H1 (cell line): ENCODE data around the gene ACTL10. TPM values are rescaled to one million over a fixed set of nuclear protein-coding genes. Genes with fewer than 3 reads are reported as not detected.

Source experiments
- CTCF ChIA-PET: fragments of 300-600 bp; sonication (Branson Sonifier 250); formaldehyde crosslinking; loops from one replicate; lab custom pipeline; 2021; ENCODE audit not compliant: partially characterized antibody; lab: Charles Lee
- POLR2A ChIA-PET: fragments of 300-600 bp; sonication (Branson Sonifier 250); formaldehyde crosslinking; loops from one replicate; lab custom pipeline; 2021; ENCODE audit warnings: inconsistent platforms; ENCODE audit not compliant: partially characterized antibody; lab: Charles Lee
- DNase-seq, 2 experiments: peaks; one replicate each; pipeline versions ENCODE4 v3.0.0 to v3.0.0-alpha.2; 2010 to 2022; ENCODE audit warnings: low spot score in 2 of 2, low read depth in 1 of 2, mixed read lengths in 1 of 2
- FAIRE-seq: peaks from 2 replicates; lab custom pipeline; 2011; peaks lifted over from hg19 to GRCh38; lab: Jason Lieb, UNC
- H2AFZ ChIP-seq: 2 replicates; pipeline ENCODE4 v1.8.1; 2012; ENCODE audit warnings: low read length, inconsistent platforms
- H2AK5ac ChIP-seq: 2 replicates; pipeline ENCODE4 v1.6.1; 2013; ENCODE audit warnings: low read depth, low read length
- H2BK120ac ChIP-seq: replicated peaks from 2 replicates; pipeline ENCODE3; 2013; ENCODE audit warnings: low read depth, low read length, inconsistent platforms
- H2BK12ac ChIP-seq: 2 replicates; pipeline ENCODE4 v1.6.1; 2013; ENCODE audit warnings: low read depth, low read length
- H2BK15ac ChIP-seq: 2 replicates; pipeline ENCODE4 v1.6.1; 2013; ENCODE audit warnings: low read length
- H2BK20ac ChIP-seq: 2 replicates; pipeline ENCODE4 v1.6.1; 2013; ENCODE audit warnings: low read length
- H2BK5ac ChIP-seq: 2 replicates; pipeline ENCODE4 v1.6.1; 2013; ENCODE audit warnings: low read depth, low read length
- H3K14ac ChIP-seq: 2 replicates; pipeline ENCODE4 v1.6.1; 2013; ENCODE audit warnings: inconsistent platforms; ENCODE audit not compliant: insufficient read length
- H3K18ac ChIP-seq: 2 replicates; pipeline ENCODE4 v1.6.1; 2013; ENCODE audit warnings: low read length; ENCODE audit errors: extremely low read depth
- H3K23ac ChIP-seq: 2 replicates; pipeline ENCODE4 v1.6.1; 2013; ENCODE audit warnings: inconsistent platforms; ENCODE audit not compliant: insufficient read length
- H3K23me2 ChIP-seq: 2 replicates; pipeline ENCODE4 v1.6.1; 2013; ENCODE audit warnings: low read depth, low read length
- H3K27ac ChIP-seq: 2 replicates; pipeline ENCODE4 v1.6.1; 2011; ENCODE audit warnings: low read depth, low read length, inconsistent platforms
- H3K27me3 ChIP-seq, 4 experiments: replicated peaks in 1 of 4; 1 replicate in 1 of 4; 2 replicates in 3 of 4; pipeline versions ENCODE4 v1.6.1 to v1.8.1; 2011 to 2013; ENCODE audit warnings: low read length in 3 of 4, mild to moderate bottlenecking in 3 of 4, inconsistent platforms in 2 of 4, mixed read lengths in 2 of 4, moderate library complexity in 1 of 4; ENCODE audit not compliant: control insufficient read depth in 3 of 4, insufficient read depth in 3 of 4; ENCODE audit errors: extremely low read depth in 1 of 4
- H3K36me3 ChIP-seq, 4 experiments: 2 replicates each; pipeline versions ENCODE4 v1.6.1 to v1.8.1; 2011 to 2013; ENCODE audit warnings: mild to moderate bottlenecking in 4 of 4, low read length in 3 of 4, moderate library complexity in 2 of 4, control low read depth in 1 of 4, inconsistent platforms in 1 of 4; ENCODE audit not compliant: insufficient read depth in 4 of 4, control insufficient read depth in 2 of 4
- H3K4ac ChIP-seq: replicated peaks from 2 replicates; pipeline ENCODE3; 2013; ENCODE audit warnings: low read length, low read depth, mixed read lengths, inconsistent platforms; ENCODE audit not compliant: insufficient read length
- H3K4me1 ChIP-seq, 4 experiments: replicated peaks in 1 of 4; 1 replicate in 1 of 4; 2 replicates in 3 of 4; pipeline versions ENCODE4 v1.6.1 to v1.8.1; 2011 to 2013; ENCODE audit warnings: low read length in 3 of 4, inconsistent platforms in 2 of 4, mixed read lengths in 1 of 4; ENCODE audit not compliant: insufficient read depth in 4 of 4, control insufficient read depth in 3 of 4
- H3K4me2 ChIP-seq, 2 experiments: 2 replicates each; pipeline versions ENCODE4 v1.6.1 to v1.8.1; 2011 to 2013; ENCODE audit warnings: low read depth in 2 of 2, low read length in 2 of 2, control low read depth in 1 of 2, inconsistent platforms in 1 of 2, mild to moderate bottlenecking in 1 of 2; ENCODE audit not compliant: insufficient read depth in 1 of 2
- H3K4me3 ChIP-seq, 4 experiments: fragments of 200-600, 300-600 bp in 1 of 4; sonication (generic), shearing (Covaris generic), sonication (Bioruptor Twin) in 1 of 4; 2 replicates each; pipeline versions ENCODE4 v1.5.1 to v1.8.1; 2011 to 2016; ENCODE audit warnings: low read length in 4 of 4, low read depth in 3 of 4, control low read depth in 2 of 4, inconsistent platforms in 2 of 4, mild to moderate bottlenecking in 2 of 4, mixed read lengths in 1 of 4, moderate library complexity in 1 of 4; ENCODE audit not compliant: insufficient read depth in 2 of 4; ENCODE audit errors: extremely low read depth in 1 of 4
- H3K56ac ChIP-seq: replicated peaks from 2 replicates; pipeline ENCODE3; 2013; ENCODE audit warnings: low read depth, mild to moderate bottlenecking, mixed read lengths, low read length, inconsistent platforms; ENCODE audit not compliant: insufficient read length
- H3K79me1 ChIP-seq: 2 replicates; pipeline ENCODE4 v1.6.1; 2013; ENCODE audit warnings: low read depth, low read length, control low read depth
- H3K79me2 ChIP-seq, 2 experiments: 2 replicates each; pipeline versions ENCODE4 v1.6.1 to v1.8.1; 2012 to 2013; ENCODE audit warnings: low read length in 2 of 2, mild to moderate bottlenecking in 2 of 2, inconsistent platforms in 1 of 2; ENCODE audit not compliant: insufficient read depth in 2 of 2, control insufficient read depth in 1 of 2
- H3K9ac ChIP-seq, 4 experiments: replicated peaks in 1 of 4; 1 replicate in 1 of 4; 2 replicates in 3 of 4; pipeline versions ENCODE4 v1.6.1 to v1.8.1; 2011 to 2013; ENCODE audit warnings: low read depth in 3 of 4, low read length in 3 of 4, control low read depth in 2 of 4, mild to moderate bottlenecking in 2 of 4, moderate library complexity in 2 of 4, inconsistent platforms in 1 of 4; ENCODE audit errors: extremely low read depth in 1 of 4
- H3K9me3 ChIP-seq, 2 experiments: 2 replicates each; pipeline versions ENCODE4 v1.6.1 to v1.8.1; 2012 to 2013; ENCODE audit warnings: mild to moderate bottlenecking in 2 of 2, moderate library complexity in 2 of 2, control low read depth in 1 of 2, inconsistent platforms in 1 of 2, low read depth in 1 of 2, low read length in 1 of 2, mixed read lengths in 1 of 2; ENCODE audit not compliant: insufficient read depth in 2 of 2
- H4K20me1 ChIP-seq, 2 experiments: replicated peaks in 1 of 2; 2 replicates each; pipeline versions ENCODE3 to v1.8.1; 2011 to 2013; ENCODE audit warnings: inconsistent platforms in 2 of 2, low read length in 2 of 2, mild to moderate bottlenecking in 1 of 2; ENCODE audit not compliant: insufficient read depth in 2 of 2, control insufficient read depth in 1 of 2
- H4K5ac ChIP-seq: 2 replicates; pipeline ENCODE4 v1.6.1; 2013; ENCODE audit warnings: low read length, low read depth, mixed read lengths, inconsistent platforms; ENCODE audit not compliant: insufficient read length
- H4K8ac ChIP-seq: 2 replicates; pipeline ENCODE4 v1.8.0; 2013; ENCODE audit warnings: mild to moderate bottlenecking, moderate library complexity, low read length, inconsistent platforms; ENCODE audit not compliant: insufficient read depth; ENCODE audit errors: extremely low read depth
- H4K91ac ChIP-seq: replicated peaks from 2 replicates; pipeline ENCODE3; 2013; ENCODE audit warnings: low read length, mixed read lengths, inconsistent platforms; ENCODE audit not compliant: insufficient read length
- ASH2L ChIP-seq: fragments of 200-600, 300-600 bp; sonication (generic); IDR thresholded peaks from one replicate; pipeline ENCODE4 v1.7.1; 2017; ENCODE audit warnings: low read length
- BACH1 ChIP-seq: IDR thresholded peaks from 2 replicates; pipeline ENCODE4 v1.6.1; 2012; ENCODE audit warnings: low read length, improper control_type of control experiment
- CHD1 ChIP-seq: IDR thresholded peaks from 2 replicates; pipeline ENCODE4 v1.6.1; 2012; ENCODE audit warnings: low read depth, low read length, improper control_type of control experiment
- CTBP2 ChIP-seq: IDR thresholded peaks from 2 replicates; pipeline ENCODE4 v1.7.0; 2011; ENCODE audit warnings: borderline replicate concordance, mild to moderate bottlenecking, moderate library complexity, mixed read lengths, low read length; ENCODE audit not compliant: insufficient read depth, insufficient read length
- HDAC2 ChIP-seq, 2 experiments: fragments of 300-600 bp in 1 of 2; sonication (generic) in 1 of 2; IDR thresholded peaks; 2 replicates each; pipeline ENCODE4 v1.6.1; 2011 to 2012; ENCODE audit warnings: low read depth in 2 of 2, low read length in 2 of 2, mild to moderate bottlenecking in 2 of 2, moderate library complexity in 2 of 2, borderline replicate concordance in 1 of 2, inconsistent platforms in 1 of 2
- KDM1A ChIP-seq: fragments of 200-600, 300-600 bp; sonication (generic); IDR thresholded peaks from 2 replicates; pipeline ENCODE4 v1.7.1; 2016; ENCODE audit warnings: mild to moderate bottlenecking, low read length, borderline replicate concordance
- POLR2A ChIP-seq, 2 experiments: IDR thresholded peaks; 1 replicate in 1 of 2; 2 replicates in 1 of 2; pipeline ENCODE4 v1.6.1; 2011; ENCODE audit warnings: low read depth in 2 of 2, low read length in 2 of 2, mild to moderate bottlenecking in 2 of 2; ENCODE audit errors: control extremely low read depth in 1 of 2
- SAP30 ChIP-seq: fragments of 300-600 bp; sonication (generic); IDR thresholded peaks from 2 replicates; pipeline ENCODE4 v1.7.1; 2012; ENCODE audit warnings: low read length, moderate library complexity, mild to moderate bottlenecking, inconsistent platforms; ENCODE audit not compliant: insufficient read depth, insufficient replicate concordance
- TAF7 ChIP-seq: optimal IDR thresholded peaks from 2 replicates; pipeline ENCODE3; 2011; ENCODE audit warnings: low read depth, mild to moderate bottlenecking, inconsistent platforms, low read length, moderate library complexity, borderline replicate concordance
- TCF12 ChIP-seq: IDR thresholded peaks from 2 replicates; pipeline ENCODE4 v1.6.1; 2011; ENCODE audit warnings: low read depth, mild to moderate bottlenecking, low read length
- TEAD4 ChIP-seq: IDR thresholded peaks from 2 replicates; pipeline ENCODE4 v1.6.1; 2012; ENCODE audit warnings: low read depth, low read length, inconsistent platforms, mixed read lengths
- WGBS, 2 experiments: shearing (Covaris generic) in 1 of 2; methylation state at CpG; one replicate each; pipeline versions ENCODE4 v1.1.6 to v1.1.7; 2013 to 2015; ENCODE audit warnings: low lambda C conversion rate in 2 of 2, mixed read lengths in 2 of 2, inconsistent platforms in 1 of 2, low coverage in 1 of 2, missing lambda C conversion rate in 1 of 2; ENCODE audit not compliant: insufficient replicate concordance in 2 of 2, insufficient coverage in 1 of 2, insufficient read length in 1 of 2; ENCODE audit errors: extremely low coverage in 1 of 2, missing lambda C conversion rate in 1 of 2; 5-methylcytosine and 5-hydroxymethylcytosine counted together
- polyA plus RNA-seq, 7 experiments: library from polyadenylated mRNA; depleted of rRNA in 3 of 7; stranded (reverse) in 5 of 7; unstranded in 2 of 7; fragments of >200 nt in 5 of 7; fragments of 200-250 nt in 2 of 7; gene quantifications; 1 replicate in 5 of 7; 2 replicates in 1 of 7; 4 replicates in 1 of 7; pipeline versions ENCODE4 v1.2.1 to v1.2.3, GENCODE V29; 2011 to 2013; ENCODE audit warnings: missing spikeins in 2 of 7, mixed read lengths in 2 of 7
- total RNA-seq: library from RNA; stranded (reverse); fragmentation: NEBNext Ultra II Directional; extraction: Animal tissue kit (Norgen Biotek cat#: 25700); gene quantifications from 2 replicates; pipeline ENCODE4 v1.2.1, GENCODE V29; 2021

Gene ACTL10
- total and polyA plus RNA-seq, 2 of the 8 experiments (the other 6 are each of a cell fraction or from before 2014, with no cell fraction given): 0.26 TPM; not detected in 1

DNA sequence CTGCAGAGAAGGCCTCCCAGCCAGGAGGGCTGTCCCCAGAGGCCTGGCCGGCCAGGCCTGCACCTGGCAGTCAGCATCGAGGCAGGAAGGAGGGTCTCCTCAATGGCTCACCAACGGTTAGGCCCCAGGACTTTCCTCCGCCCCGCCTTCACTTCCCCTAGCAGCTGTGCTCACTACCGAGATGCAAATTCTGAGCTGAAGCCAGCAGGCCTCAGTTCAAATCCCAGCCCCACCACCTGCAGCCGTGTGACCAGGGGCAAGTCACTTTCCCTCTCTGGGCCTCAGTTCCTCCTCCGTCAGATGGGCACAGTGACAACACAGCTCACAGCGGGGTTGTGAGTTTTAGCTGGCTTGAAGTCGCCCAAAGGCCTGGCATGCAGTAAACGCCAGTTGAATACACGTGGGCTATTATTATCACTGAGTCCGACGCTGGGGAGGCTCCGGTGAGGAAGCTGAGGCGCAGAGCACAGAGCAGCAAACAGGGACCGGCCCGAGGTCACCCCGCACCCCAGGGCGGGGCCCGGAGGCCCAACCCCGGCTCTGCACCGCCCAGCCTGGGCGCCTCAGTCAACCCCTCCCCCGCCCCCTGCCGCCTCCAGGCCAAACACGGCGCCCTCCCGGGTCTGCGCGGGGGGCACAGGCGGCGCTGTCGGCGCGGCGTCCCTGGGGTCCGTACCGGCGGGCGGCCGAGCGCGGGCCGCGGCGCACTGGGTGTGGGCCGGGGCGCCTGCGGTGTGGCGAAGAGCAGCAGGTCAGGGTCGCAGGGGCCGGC lies 18.8 kb downstream of the ACTL10 start:
- no peak for FAIRE-seq
- CTCF ChIA-PET: interaction anchor here (0.7 to 2.7 kb wide), 8 partner anchors 10 to 93 kb away, joined by 3 to 17 read pairs (median 3); partner anchors contain the start of gene ACTL10
- POLR2A ChIA-PET: interaction anchor here (0.6 to 14.0 kb wide), 10 partner anchors 8 to 107 kb away, joined by 3 to 245 read pairs (median 6); partner anchors contain the start of genes ACTL10, C20orf144, NECAB3 and PXMP4
- TF ChIP-seq CTBP2 (no peak), POLR2A (IDR thresholded peaks at IDR 0.05; ENCODE audit: control extremely low read depth in 1 of 2, low read depth in 2 of 2, low read length in 2 of 2) (no peak; a peak in 1 of 3 replicates), TCF12 (no peak), KDM1A (peak; percentile 80; the same call in 1 of the 2 replicates), ASH2L (no peak), HDAC2 (IDR thresholded peaks at IDR 0.05; ENCODE audit: borderline replicate concordance in 1 of 2, low read depth in 2 of 2, low read length in 2 of 2) (peak in 1 of 2 experiments; percentile 80; a peak in 1 of 4 replicates), TEAD4 (no peak), TAF7 (no peak), BACH1 (no peak), SAP30 (peak; percentile 78), CHD1 (no peak)

More for the DNA sequence above, 18.8 kb downstream of the ACTL10 start:
- no peak overlapping the region; the same call in 1 of the 2 replicates for H3K18ac ChIP-seq
- peaks cover 0 to 5% (median 0%) of the 10 kb centered on the region in 4 experiments; a peak in 1 of 8 replicates for H3K36me3 ChIP-seq
- H3K79me2 ChIP-seq: peaks cover 0 to 48% of the 10 kb centered on the region in 2 experiments; a peak in 3 of 4 replicates
- H2AK5ac ChIP-seq: peak overlapping the region; percentile 54; the same call in 1 of the 2 replicates
- no peak overlapping the region for H2AFZ ChIP-seq
- peak overlapping the region; percentile 90 to 91 for H3K4me2 ChIP-seq
- H3K14ac ChIP-seq: no peak overlapping the region
- peak overlapping the region; percentile 51 for H3K56ac ChIP-seq
- no peak overlapping the region for H4K5ac ChIP-seq
- peak in 1 of 2 experiments; percentile 63 for DNase-seq
- no peak overlapping the region for H2BK120ac ChIP-seq
- peaks cover 11 to 31% of the 10 kb centered on the region in 2 experiments for H4K20me1 ChIP-seq
- H3K4ac ChIP-seq: peak overlapping the region; percentile 55
- H3K23ac ChIP-seq: no peak overlapping the region
- peak overlapping the region; percentile 44 for H4K91ac ChIP-seq
- H3K4me3 ChIP-seq: peak overlapping the region; percentile 86 to 97 (median 94)
- peak overlapping the region; percentile 91; the same call in 1 of the 2 replicates for H4K8ac ChIP-seq
- no peak overlapping the region for H2BK20ac ChIP-seq
- peak overlapping the region; percentile 10; the same call in 1 of the 2 replicates for H2BK5ac ChIP-seq
- H3K4me1 ChIP-seq: peaks cover 4 to 25% (median 15%) of the 10 kb centered on the region in 4 experiments
- peak overlapping the region; percentile 2; the same call in 1 of the 2 replicates for H2BK12ac ChIP-seq
- peaks cover 0 to 7% (median 2%) of the 10 kb centered on the region in 4 experiments; a peak in 4 of 7 replicates for H3K27me3 ChIP-seq
- no peak overlapping the region for H2BK15ac ChIP-seq
- peaks cover 9% of the 10 kb centered on the region for H3K23me2 ChIP-seq
- WGBS, 2 experiments: 4% methylated on average over 12 of the region's 53 CpGs; no CpG with 5 or more reads in 1 of the 2 experiments
- H3K27ac ChIP-seq: peak overlapping the region; percentile 64
- peak overlapping the region; percentile 81 to 100 (median 86) for H3K9ac ChIP-seq
- peaks cover 19% of the 10 kb centered on the region for H3K79me1 ChIP-seq
- no peaks in the 10 kb centered on the region for H3K9me3 ChIP-seq
